Progenitor cell of endocrine pancreas (in vitro differentiated cells): ENCODE measurements around the gene KIF1B. TPM values are rescaled to one million over a fixed set of nuclear protein-coding genes. Genes with fewer than 3 reads are reported as not detected.

Experiments
- DNase-seq: peaks from one replicate; pipeline ENCODE4 v3.0.0; 2021; ENCODE audit warnings: low spot score; ENCODE audit not compliant: unreplicated experiment
- H3K27ac Mint-ChIP-seq: 2 replicates; pipeline ENCODE4 v1.8.0; 2021; ENCODE audit warnings: mild to moderate bottlenecking, moderate library complexity, mixed read lengths
- H3K27me3 Mint-ChIP-seq: 2 replicates; pipeline ENCODE4 v1.8.0; 2021; ENCODE audit warnings: mixed read lengths
- H3K36me3 Mint-ChIP-seq: 2 replicates; pipeline ENCODE4 v1.8.0; 2022; ENCODE audit warnings: mixed read lengths; ENCODE audit not compliant: insufficient read depth
- H3K4me1 Mint-ChIP-seq: 2 replicates; pipeline ENCODE4 v1.8.0; 2021; ENCODE audit warnings: low read depth, mixed read lengths
- H3K4me3 Mint-ChIP-seq: 2 replicates; pipeline ENCODE4 v1.8.0; 2021; ENCODE audit warnings: low read depth, mild to moderate bottlenecking, moderate library complexity, mixed read lengths
- H3K9me3 Mint-ChIP-seq: 2 replicates; pipeline ENCODE4 v1.8.0; 2021; ENCODE audit warnings: low read depth, mixed read lengths
- CTCF ChIP-seq: fragments of 200-600 bp; sonication (generic); IDR thresholded peaks from one replicate; pipeline ENCODE4 v1.5.0; 2021; ENCODE audit warnings: antibody characterized with exemption, mild to moderate bottlenecking; ENCODE audit not compliant: unreplicated experiment
- microRNA-seq: library from miRNA; unstranded; fragments of <30 nt; microRNA quantifications from one replicate; pipeline ENCODE4 v1.1.0, GENCODE V29; 2020; ENCODE audit warnings: borderline number of aligned reads; ENCODE audit not compliant: unreplicated experiment
- total RNA-seq: library from RNA; stranded (reverse); gene quantifications from 2 replicates; pipeline ENCODE4 v1.2.1, GENCODE V29; 2021

KIF1B gene
- total RNA-seq, 1 donor from 2014 or later = 78.7 TPM

GRCh38 chr1:10429868-10430215 lies 219.5 kb downstream of the KIF1B start:
- H3K27ac Mint-ChIP-seq = peak overlapping the region; percentile 95
- no peaks in the 10 kb centered on the region for H3K27me3 Mint-ChIP-seq
- H3K36me3 Mint-ChIP-seq = peaks cover 2% of the 10 kb centered on the region
- no peak for DNase-seq
- peak overlapping the region; percentile 81 for H3K4me3 Mint-ChIP-seq
- H3K9me3 Mint-ChIP-seq = no peaks in the 10 kb centered on the region
- peaks cover 27% of the 10 kb centered on the region for H3K4me1 Mint-ChIP-seq
- no peak for TF ChIP-seq CTCF

- H3K4me3 Mint-ChIP-seq = peak within 1 kb of the TSS; percentile 81
- no peaks in the 10 kb centered on the region for H3K9me3 Mint-ChIP-seq
- peaks cover 2% of the 10 kb centered on the region for H3K36me3 Mint-ChIP-seq
- H3K4me1 Mint-ChIP-seq = peaks cover 22% of the 10 kb centered on the region
- H3K27me3 Mint-ChIP-seq = no peaks in the 10 kb centered on the region
- peak; percentile 96 for TF ChIP-seq CTCF
- peak within 1 kb of the TSS; percentile 95 for H3K27ac Mint-ChIP-seq
- DNase-seq = peak; percentile 85
These were observed 220.1 kb downstream of the KIF1B start, which contains the start of gene CENPS for GRCh38 chr1:10430216-10431069. TSS of gene CENPS (plus strand) at chr1:10430433. CDS start at chr1:10430518, 85 bp downstream.

Small RNA genes within 50 kb of the gene (microRNA-seq; reads per million reads assigned to microRNA genes)
- gene MIR1273D = not detected

Other genes starting within 250 kb of the KIF1B start
- gene RBP7, start 213.3 kb upstream of the KIF1B start, total RNA-seq = 0.55 and 0.65 TPM in 2 replicates
- 77.2 and 78.1 TPM in 2 replicates for gene UBE4B, start 177.6 kb upstream of the KIF1B start, total RNA-seq
- gene PGD, start 188.5 kb downstream of the KIF1B start, total RNA-seq = 254 and 263 TPM in 2 replicates
- gene CENPS, start 219.9 kb downstream of the KIF1B start, total RNA-seq = 22.2 and 22.5 TPM in 2 replicates
- 1.0 and 2.0 TPM in 2 replicates for gene CORT, start 239.5 kb downstream of the KIF1B start, total RNA-seq